HEK293T (cell line): ENCODE measurements around the gene CCL22.

Experiments used
- CTBP1 ChIP-seq: fragments of 450-650 bp; IDR thresholded peaks from 2 replicates; pipeline ENCODE4 v1.6.1; 2016; ENCODE audit warnings: borderline replicate concordance
- FOXM1 ChIP-seq: fragments of 450-650 bp; IDR thresholded peaks from 2 replicates; pipeline ENCODE4 v1.6.1; 2017; ENCODE audit warnings: mild to moderate bottlenecking, borderline replicate concordance
- LEF1 ChIP-seq: fragments of 450-650 bp; IDR thresholded peaks from 2 replicates; pipeline ENCODE4 v1.6.1; 2017; ENCODE audit warnings: mild to moderate bottlenecking, borderline replicate concordance
- TARDBP ChIP-seq: fragments of 450-650 bp; IDR thresholded peaks from 2 replicates; pipeline ENCODE4 v1.6.1; 2016
- ZNF384 ChIP-seq: fragments of 450-650 bp; IDR thresholded peaks from 2 replicates; pipeline ENCODE4 v1.6.1; 2016

- TF ChIP-seq CTBP1 (no peak), ZNF384 (no peak), LEF1 (no peak), TARDBP (no peak), FOXM1 (no peak)
These were observed 46.5 kb downstream of the CCL22 start for GRCh38 chr16:57405097-57405496.
